HepG2 (cell line): ENCODE results near the gene KIAA1549. TPM values are rescaled to one million over a fixed set of nuclear protein-coding genes. Genes with fewer than 3 reads are reported as not detected.

Experiments used
- ARID3A ChIP-seq: IDR thresholded peaks from 2 replicates; pipeline ENCODE4 v1.6.1; 2012; ENCODE audit warnings: low read depth, low read length, improper control_type of control experiment
- BRF2 ChIP-seq: sonication (generic); formaldehyde crosslinking; IDR thresholded peaks from 2 replicates; pipeline ENCODE4 v1.8.1; 2022; ENCODE audit warnings: mild to moderate bottlenecking, missing genetic modification reagents
- DMTF1 ChIP-seq: sonication (generic); formaldehyde crosslinking; IDR thresholded peaks from 2 replicates; pipeline ENCODE4 v1.4.0; 2020; ENCODE audit warnings: mild to moderate bottlenecking, missing genetic modification reagents
- MED1 ChIP-seq: sonication (generic); formaldehyde crosslinking; IDR thresholded peaks from 2 replicates; pipeline ENCODE4 v1.4.0; 2020; ENCODE audit warnings: missing genetic modification reagents
- NR3C1 ChIP-seq: sonication (generic); formaldehyde crosslinking; IDR thresholded peaks from 2 replicates; pipeline ENCODE4 v1.4.0; 2020; ENCODE audit warnings: missing genetic modification reagents
- SNAPC2 ChIP-seq: sonication (generic); formaldehyde crosslinking; IDR thresholded peaks from 2 replicates; pipeline ENCODE4 v1.8.1; 2022; ENCODE audit warnings: mild to moderate bottlenecking, missing genetic modification reagents
- SOX5 ChIP-seq: IDR thresholded peaks from 2 replicates; pipeline ENCODE4 v1.6.1; 2016; ENCODE audit warnings: borderline replicate concordance
- TERF1 ChIP-seq: sonication (generic); formaldehyde crosslinking; IDR thresholded peaks from 2 replicates; pipeline ENCODE4 v1.8.0; 2022; ENCODE audit warnings: mild to moderate bottlenecking, missing genetic modification reagents, moderate library complexity
- ZNF138 ChIP-seq: sonication (generic); formaldehyde crosslinking; IDR thresholded peaks from 2 replicates; pipeline ENCODE4 v1.5.0; 2020; ENCODE audit warnings: mild to moderate bottlenecking, low read depth, missing genetic modification reagents
- ZNF225 ChIP-seq: sonication (generic); formaldehyde crosslinking; IDR thresholded peaks from 2 replicates; pipeline ENCODE4 v1.4.0; 2020; ENCODE audit warnings: mild to moderate bottlenecking, missing genetic modification reagents
- ZNF354B ChIP-seq: sonication (generic); formaldehyde crosslinking; IDR thresholded peaks from 2 replicates; pipeline ENCODE4 v1.8.0; 2022; ENCODE audit warnings: mild to moderate bottlenecking, missing genetic modification reagents
- ZNF414 ChIP-seq: sonication (generic); formaldehyde crosslinking; IDR thresholded peaks from 2 replicates; pipeline ENCODE4 v1.5.0; 2020; ENCODE audit warnings: missing genetic modification reagents
- ZNF660 ChIP-seq: sonication (generic); formaldehyde crosslinking; IDR thresholded peaks from 2 replicates; pipeline ENCODE4 v1.5.1; 2020; ENCODE audit warnings: mild to moderate bottlenecking, low read depth, missing genetic modification reagents, borderline replicate concordance
- ZNF674 ChIP-seq: sonication (generic); formaldehyde crosslinking; IDR thresholded peaks from 2 replicates; pipeline ENCODE4 v1.5.0; 2020; ENCODE audit warnings: low read depth, mild to moderate bottlenecking, missing genetic modification reagents
- ZNF687 ChIP-seq: sonication (generic); formaldehyde crosslinking; IDR thresholded peaks from 2 replicates; pipeline ENCODE4 v1.5.1; 2020; ENCODE audit warnings: mild to moderate bottlenecking, missing genetic modification reagents, moderate library complexity
- polyA plus RNA-seq, 8 experiments: library from polyadenylated mRNA; depleted of rRNA in 3 of 8; stranded (reverse) in 7 of 8; unstranded in 1 of 8; fragments of >200 nt; fragmentation: Illumina TruSeq in 4 of 8; extraction: Trizol in 4 of 8; gene quantifications; 2 replicates each; pipeline versions ENCODE4 v1.2.1 to v1.2.3, GENCODE V29; 2011 to 2016; ENCODE audit warnings: low read depth in 4 of 8, missing spikeins in 1 of 8, mixed read lengths in 1 of 8; ENCODE audit not compliant: insufficient read depth in 1 of 8
- total RNA-seq, 5 experiments: library from RNA; depleted of rRNA; stranded (reverse); fragments of >200 nt; fragmentation: Illumina TruSeq; extraction: Trizol; gene quantifications; 2 replicates each; pipeline ENCODE4 v1.2.3, GENCODE V29; 2016; ENCODE audit warnings: low read depth in 1 of 5

Gene KIAA1549
- total and polyA plus RNA-seq, 2 of the 13 experiments (the other 11 are each of a cell fraction or from before 2014, with no cell fraction given): 1.1 to 1.8 TPM

- no peak for TF ChIP-seq ARID3A
- no peak for TF ChIP-seq ZNF414 (CRISPR knock-in tag)
- TF ChIP-seq MED1 (CRISPR knock-in tag): no peak; the same call in 1 of the 2 replicates
- no peak for TF ChIP-seq ZNF674 (CRISPR knock-in tag)
- TF ChIP-seq DMTF1 (CRISPR knock-in tag): no peak
- TF ChIP-seq NR3C1: no peak
- TF ChIP-seq ZNF225: no peak
- TF ChIP-seq BRF2 (CRISPR knock-in tag): 0 out of 2 replicates have a peak, but pooled peaks have one; percentile 42
- TF ChIP-seq SOX5 (CRISPR knock-in tag): no peak
- peak; percentile 70 for TF ChIP-seq ZNF687 (CRISPR knock-in tag)
- no peak for TF ChIP-seq ZNF138 (CRISPR knock-in tag)
- no peak for TF ChIP-seq TERF1 (CRISPR knock-in tag)
- no peak for TF ChIP-seq ZNF354B (CRISPR knock-in tag)
- TF ChIP-seq SNAPC2 (CRISPR knock-in tag): peak; percentile 68; the same call in 1 of the 2 replicates
- no peak for TF ChIP-seq ZNF660 (CRISPR knock-in tag)
Measured at GRCh38 chr7:138890499-138891445, 90.4 kb downstream of the KIAA1549 start (continued).
